ENCODE results near the gene SARNP.
A peak's percentile ranks its signal among the peaks of the same experiment; 100 is the strongest.

Gene SARNP

DNA sequence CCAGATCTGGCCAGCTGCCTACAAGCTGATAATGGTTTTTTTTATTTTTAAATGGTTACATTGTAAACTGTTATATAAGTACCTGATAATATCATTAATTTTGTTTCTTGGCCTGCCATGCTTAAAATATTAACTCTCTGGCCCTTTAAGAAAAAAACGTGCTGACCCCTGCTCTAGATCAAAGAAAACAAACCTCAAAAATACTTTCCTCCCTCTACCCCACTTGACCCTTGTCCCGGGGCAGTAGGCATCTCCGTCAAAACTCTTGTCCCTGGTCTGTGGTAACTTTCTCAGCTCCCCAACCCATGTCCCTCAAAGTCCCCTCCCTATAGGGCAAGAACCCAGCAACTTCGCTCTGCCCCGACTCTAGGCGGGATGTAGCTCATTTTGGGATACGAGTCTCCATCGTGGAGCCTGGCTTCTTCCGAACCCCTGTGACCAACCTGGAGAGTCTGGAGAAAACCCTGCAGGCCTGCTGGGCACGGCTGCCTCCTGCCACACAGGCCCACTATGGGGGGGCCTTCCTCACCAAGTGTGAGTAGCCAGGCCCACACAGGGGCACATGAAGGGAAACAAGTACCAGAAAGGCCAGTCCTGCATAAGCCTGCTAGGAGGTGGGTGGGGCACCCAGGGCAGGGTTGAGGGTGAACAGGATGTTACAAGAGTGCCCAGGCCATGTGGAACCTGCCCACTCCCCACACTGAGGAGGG lies 93.9 kb downstream of the SARNP start:
- DNase-seq = no peak

DNA sequence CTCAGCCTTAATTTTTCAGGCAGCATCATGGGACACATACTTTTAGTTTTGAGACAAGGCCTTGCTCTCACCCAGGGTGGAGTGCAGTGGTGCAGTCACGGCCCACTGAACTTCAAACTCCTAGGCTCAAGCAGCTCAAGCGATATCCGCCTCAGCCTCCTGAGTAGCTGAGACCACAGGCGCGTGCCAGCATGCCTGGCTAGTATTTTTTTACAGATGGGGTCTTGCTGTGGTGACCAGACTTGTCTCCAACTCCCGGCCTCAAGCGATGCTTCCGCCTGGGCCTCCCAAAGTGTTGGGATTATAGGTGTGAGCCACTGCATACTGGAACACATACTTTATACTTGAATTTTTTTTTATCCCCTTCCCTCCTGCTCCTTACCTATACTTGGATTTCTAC lies 94.6 kb downstream of the SARNP start:
- no peak for DNase-seq

DNA sequence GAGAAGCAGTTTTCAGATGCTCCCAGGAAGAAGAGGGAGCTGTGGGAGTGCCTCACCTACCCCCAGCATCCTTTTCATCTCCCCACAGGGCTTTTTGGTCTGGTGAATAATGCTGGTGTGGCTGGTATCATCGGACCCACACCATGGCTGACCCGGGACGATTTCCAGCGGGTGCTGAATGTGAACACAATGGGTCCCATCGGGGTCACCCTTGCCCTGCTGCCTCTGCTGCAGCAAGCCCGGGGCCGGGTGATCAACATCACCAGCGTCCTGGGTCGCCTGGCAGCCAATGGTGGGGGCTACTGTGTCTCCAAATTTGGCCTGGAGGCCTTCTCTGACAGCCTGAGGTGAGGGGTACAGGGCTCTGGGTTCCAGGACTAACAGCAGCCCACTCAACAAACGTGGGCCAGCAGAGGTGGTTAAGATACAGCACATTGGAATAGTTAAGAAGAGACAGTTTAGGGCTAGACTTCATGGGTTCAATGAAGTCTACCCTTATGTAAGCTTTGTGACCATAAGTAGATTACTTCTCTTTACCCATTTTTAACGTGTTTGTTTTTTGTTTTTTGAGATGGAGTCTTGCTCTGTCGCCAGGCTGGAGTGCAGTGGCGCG lies 95.8 kb downstream of the SARNP start:
- no peak for DNase-seq

GRCh38 chr12:55720894-55721444 lies 96.6 kb downstream of the SARNP start:
- DNase-seq = no peak

DNA sequence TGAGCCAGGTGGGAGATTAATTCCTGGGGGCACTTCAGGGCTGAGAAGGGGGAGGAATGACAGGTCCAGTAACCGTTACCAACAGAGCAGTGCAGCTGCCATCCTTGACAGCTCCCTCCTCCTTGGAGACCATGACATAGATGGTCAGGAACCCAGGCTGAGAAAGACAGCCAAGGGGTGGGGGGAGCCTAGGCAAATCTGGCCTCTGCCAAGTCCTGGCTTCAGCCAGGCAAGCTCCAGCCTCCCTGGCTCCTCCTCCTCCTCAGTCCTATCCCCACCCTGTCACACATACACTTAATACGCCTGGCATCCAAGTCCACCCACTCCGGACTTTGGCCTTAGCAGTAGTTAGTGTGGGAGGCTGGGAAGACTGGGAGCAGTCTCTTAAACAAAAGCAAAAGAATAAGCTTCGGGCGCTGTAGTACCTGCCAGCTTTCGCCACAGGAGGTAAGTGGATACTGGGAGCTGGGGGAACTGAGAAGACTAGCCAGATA lies 97.4 kb downstream of the SARNP start, which contains the start of gene RDH5:
TSS of gene RDH5 (plus strand) at position 323 of the 494 bp plus-strand sequence. CDS start 792 bp downstream, outside the sequence.
- DNase-seq = no peak

DNA sequence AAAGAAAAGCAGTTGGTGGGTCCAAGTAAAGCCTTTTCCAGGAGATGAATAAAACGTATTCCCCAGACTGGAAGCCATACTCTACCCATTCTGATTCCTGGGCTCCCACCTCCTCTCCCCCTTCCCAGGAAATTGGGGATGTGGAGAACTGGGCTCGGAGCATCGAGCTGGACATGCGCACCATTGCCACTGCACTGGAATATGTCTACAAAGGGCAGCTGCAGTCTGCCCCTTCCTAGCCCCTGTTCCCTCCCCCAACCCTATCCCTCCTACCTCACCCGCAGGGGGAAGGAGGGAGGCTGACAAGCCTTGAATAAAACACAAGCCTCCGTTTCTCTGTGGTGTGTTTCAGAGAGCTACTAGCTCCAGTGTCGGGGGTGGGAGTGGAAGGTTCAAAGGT lies 98.2 kb downstream of the SARNP start:
- no peak for DNase-seq

GRCh38 chr12:55718624-55719275 lies 98.8 kb downstream of the SARNP start:
- no peak for DNase-seq

- DNase-seq = no peak
Measured at GRCh38 chr12:55718015-55718414, 99.5 kb downstream of the SARNP start.

DNA sequence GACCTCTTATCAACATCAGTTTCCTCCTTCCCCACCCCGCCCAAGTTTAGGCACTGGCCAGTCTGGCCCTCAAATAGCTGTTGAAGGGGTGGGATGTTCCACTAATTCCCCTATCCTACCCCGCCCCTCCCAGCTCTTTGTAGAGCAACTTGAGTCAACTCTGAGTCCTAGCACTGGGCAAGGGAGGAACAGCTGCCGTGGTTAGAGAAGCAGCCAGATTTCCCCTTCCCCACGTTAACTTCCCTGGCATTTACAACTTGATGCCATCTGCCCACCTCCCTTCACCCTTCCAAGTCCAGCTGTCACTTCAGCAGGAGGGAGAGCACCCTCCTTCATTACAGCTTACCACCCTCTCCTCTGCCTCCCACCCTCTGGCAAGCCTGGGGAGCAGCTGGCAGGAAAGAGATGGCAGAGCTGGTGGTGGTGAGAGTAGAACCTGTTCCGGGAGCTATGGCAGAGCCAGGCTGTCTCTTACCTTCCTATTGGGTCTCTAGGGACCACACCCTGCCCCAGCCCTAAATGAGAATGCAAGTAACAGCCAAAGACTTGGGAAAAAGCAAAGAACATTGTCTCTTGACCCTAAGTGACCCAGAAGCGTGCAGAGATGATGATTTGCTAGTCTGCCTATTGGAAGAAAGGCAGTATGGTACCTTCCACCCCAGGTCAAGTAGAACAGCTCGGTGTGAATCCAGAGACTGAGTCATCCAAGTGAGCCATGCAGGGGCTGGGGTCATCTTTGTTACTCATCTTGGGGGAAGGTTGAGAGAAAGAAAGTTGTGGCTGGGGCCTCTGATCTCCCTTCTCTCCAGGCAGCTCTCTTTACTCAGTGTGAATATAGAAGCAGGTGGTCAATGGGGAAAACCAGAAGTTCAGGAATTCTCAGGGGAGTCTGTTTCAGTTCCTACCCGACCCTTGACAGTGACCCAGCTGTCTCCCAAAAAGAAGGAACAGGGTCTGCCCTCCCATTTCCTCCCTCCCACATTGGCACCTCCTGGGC lies 100.2 kb downstream of the SARNP start:
- no peak for DNase-seq

DNA sequence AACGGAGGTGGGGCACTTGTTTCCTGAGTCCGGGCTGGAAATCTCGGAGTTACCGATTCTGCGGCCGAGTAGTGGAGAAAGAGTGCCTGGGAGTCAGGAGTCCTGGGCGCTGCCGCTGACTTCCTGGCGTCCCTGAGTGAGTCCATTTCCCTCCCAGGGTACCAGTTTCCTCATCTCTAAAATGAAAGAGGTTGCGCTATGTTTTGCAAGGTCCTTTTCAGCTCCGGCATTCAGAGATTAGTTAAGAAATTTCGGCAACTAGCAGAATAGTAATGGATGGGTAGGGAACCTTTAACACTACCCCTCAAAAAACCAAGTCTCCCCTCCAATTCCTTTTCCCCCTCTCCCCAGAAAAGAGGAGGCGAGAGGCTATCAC lies 101.0 kb downstream of the SARNP start:
- DNase-seq = no peak

- DNase-seq = peak; percentile 84 to 94
Measured at GRCh38 chr12:55715833-55716581, 101.5 kb downstream of the SARNP start, which contains the start of gene BLOC1S1. BLOC1S1 (plus strand) TSS chr12:55716046; CDS start chr12:55716052, 6 bp downstream.

DNA sequence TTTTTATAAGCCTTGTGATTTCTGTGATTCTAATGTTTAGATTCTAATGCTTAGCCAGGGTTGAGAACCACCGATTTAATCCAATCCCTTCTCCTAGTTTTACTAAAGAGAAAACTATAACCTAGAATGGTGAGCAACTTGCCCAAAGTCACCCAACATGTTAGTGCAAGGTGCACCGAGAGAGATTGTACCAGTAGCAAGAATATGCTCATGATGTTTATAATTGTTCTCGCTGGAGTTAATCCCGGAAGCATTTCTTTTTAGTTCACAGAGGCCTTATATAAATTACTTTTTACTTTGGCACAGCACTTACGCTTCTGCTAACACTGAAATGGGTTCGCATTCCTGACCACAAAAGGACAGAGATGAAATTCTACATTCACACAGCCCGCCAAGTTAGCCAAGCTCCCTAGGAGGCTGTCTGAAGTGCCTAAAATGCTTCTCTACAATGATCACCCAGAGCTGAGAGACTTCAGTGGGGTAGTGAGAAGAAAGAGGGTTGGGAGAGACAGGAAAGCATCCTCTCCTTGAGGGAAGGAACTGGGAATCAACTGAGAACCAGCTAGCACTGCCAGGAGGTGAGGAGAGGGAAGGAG lies 102.3 kb downstream of the SARNP start:
- DNase-seq = no peak

GRCh38 chr12:55713721-55714120 lies 103.8 kb downstream of the SARNP start:
- DNase-seq = no peak

DNA sequence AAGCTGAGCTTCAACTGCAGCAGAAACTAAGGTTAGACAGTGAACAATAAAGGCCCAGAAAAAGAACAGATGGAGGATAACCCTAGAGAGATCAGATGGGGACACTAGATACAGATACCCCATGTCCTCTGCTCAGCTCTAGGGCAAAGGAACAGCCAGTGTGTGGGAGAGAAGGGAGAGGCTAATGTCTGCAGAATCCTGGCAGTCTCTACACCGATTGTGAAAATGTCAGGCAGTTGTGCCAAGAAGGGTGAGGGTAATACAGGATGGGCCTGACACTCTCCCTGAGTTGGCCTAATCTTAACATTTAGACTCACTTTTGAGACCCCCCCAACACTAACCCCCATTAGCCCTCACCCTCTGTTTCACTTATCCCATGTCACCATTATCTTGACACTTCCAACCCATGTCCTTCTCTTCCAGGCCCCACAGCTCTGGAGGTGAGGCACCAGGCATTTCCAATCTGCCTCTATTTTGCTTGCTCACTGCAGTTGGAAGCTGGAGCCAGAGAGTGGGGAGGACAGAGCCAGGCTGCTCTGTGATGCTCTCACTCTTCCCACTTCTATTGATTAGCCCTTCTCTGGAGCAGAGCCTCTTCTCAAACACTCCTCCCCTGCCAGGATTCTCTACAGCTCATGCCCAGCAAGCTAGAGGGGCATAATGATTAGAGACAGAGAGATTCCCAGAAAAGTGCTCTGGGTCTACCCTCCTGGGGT lies 104.7 kb downstream of the SARNP start:
- DNase-seq = no peak

- no peak for DNase-seq
Measured at GRCh38 chr12:55711786-55712553, 105.6 kb downstream of the SARNP start.

GRCh38 chr12:55708695-55709233 lies 108.8 kb downstream of the SARNP start:
- no peak for DNase-seq

DNA sequence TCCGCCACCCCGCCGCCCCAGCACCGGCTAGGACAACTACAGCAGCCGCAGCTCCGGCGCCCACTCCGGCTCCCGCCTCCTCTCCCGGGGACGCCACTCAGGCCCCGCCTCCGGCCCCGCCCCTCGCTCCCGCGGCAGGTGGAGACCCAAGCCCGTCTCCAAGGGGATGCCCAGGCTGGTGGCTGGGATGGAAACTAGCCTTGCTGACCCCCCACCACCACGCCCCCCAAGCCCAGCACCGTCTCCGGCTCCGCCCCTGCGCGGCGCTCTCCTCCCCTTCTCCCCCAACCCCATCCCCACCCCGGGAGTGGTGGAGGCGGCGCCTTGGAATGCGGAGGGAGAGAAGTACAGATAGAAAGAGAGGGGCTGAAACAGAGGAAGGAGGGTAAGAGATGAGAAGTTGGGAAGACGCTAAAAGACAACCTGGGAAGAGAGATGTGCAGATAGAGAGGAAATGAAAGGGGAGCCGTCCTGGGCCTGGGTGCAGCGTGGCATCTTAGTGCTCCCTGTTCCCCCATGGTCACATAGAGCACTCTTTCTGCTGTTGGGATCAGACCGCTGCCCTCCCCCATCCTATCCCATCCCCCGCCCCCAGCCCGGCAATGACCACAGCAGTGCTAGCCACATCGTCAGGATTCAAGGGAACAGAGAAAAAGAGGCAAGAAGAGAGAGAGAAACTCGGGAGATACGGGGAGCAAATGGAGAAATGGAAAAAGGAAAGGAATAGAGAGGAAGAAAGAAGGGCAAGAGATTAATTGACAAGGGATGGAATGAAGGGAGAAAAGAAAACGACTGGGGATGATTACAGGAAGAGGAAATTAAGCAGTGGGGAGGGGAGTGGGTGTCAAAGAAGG lies 109.5 kb downstream of the SARNP start, which contains the start of gene ITGA7:
TSS of gene ITGA7 (minus strand) at position 64 of the 854 bp plus-strand sequence. CDS start 222 bp downstream, outside the sequence.
- peak; percentile 73 to 74 for DNase-seq

All from NCI-H1930 (cell line).